DMS153 treated with DMSO at 0.1 percent for 48 hours (cell line): Measurements from ENCODE around the gene DYNLRB1.
A peak's percentile ranks its signal among the peaks of the same experiment; 100 is the strongest.
"Not testable (repeated sequence)": the region's sequence is repeated elsewhere in the genome, so short reads cannot be mapped to it uniquely, and the experiment has no call there.

Source experiments
- DNase-seq: peaks from one replicate; lab custom pipeline; 2025; ENCODE audit not compliant: unreplicated experiment; lab: John Stamatoyannopoulos, UW

Gene DYNLRB1

GRCh38 chr20:34516247-34517113 is at the start of gene DYNLRB1:
Gene DYNLRB1 (plus strand): TSS chr20:34516422. CDS start chr20:34516459, 37 bp downstream.
- peak; percentile 94 for DNase-seq

GRCh38 chr20:34468951-34469350 is 47.3 kb upstream of the DYNLRB1 start:
- DNase-seq, result no peak

- DNase-seq, result no peak
These were observed 43.8 kb upstream of the DYNLRB1 start for GRCh38 chr20:34472246-34472925.

GRCh38 chr20:34473262-34473883 is 42.8 kb upstream of the DYNLRB1 start:
- peak; percentile 6 for DNase-seq

GRCh38 chr20:34475979-34476736 is 40.1 kb upstream of the DYNLRB1 start:
- no peak for DNase-seq

- DNase-seq, result no peak
These were observed 36.6 kb upstream of the DYNLRB1 start for GRCh38 chr20:34479627-34480026.

- not testable (repeated sequence) for DNase-seq
These were observed 34.1 kb upstream of the DYNLRB1 start for GRCh38 chr20:34482154-34482553.

GRCh38 chr20:34483585-34484220 is 32.5 kb upstream of the DYNLRB1 start:
- not testable (repeated sequence) for DNase-seq

- no peak for DNase-seq
These were observed 31.1 kb upstream of the DYNLRB1 start for GRCh38 chr20:34485068-34485634.

- no peak for DNase-seq
These were observed 24.8 kb upstream of the DYNLRB1 start for GRCh38 chr20:34491226-34491931.

- DNase-seq, result no peak
These were observed 24.2 kb upstream of the DYNLRB1 start for GRCh38 chr20:34491932-34492509.

GRCh38 chr20:34493646-34494045 is 22.6 kb upstream of the DYNLRB1 start:
- DNase-seq, result no peak

- DNase-seq, result no peak
These were observed 20.9 kb upstream of the DYNLRB1 start for GRCh38 chr20:34495307-34495706.

- no peak for DNase-seq
These were observed 20.3 kb upstream of the DYNLRB1 start for GRCh38 chr20:34495916-34496315.

- not testable (repeated sequence) for DNase-seq
These were observed 18.6 kb upstream of the DYNLRB1 start for GRCh38 chr20:34497596-34497995.

- DNase-seq, result no peak
These were observed 15.4 kb upstream of the DYNLRB1 start for GRCh38 chr20:34500823-34501222.

- no peak for DNase-seq
These were observed 9.7 kb upstream of the DYNLRB1 start for GRCh38 chr20:34506480-34506879.

- no peak for DNase-seq
These were observed 8.4 kb upstream of the DYNLRB1 start for GRCh38 chr20:34507702-34508413.

GRCh38 chr20:34510575-34510974 is 5.6 kb upstream of the DYNLRB1 start:
- no peak for DNase-seq
